MM.1S (cell line): ENCODE measurements around the gene MYO16.

ENCODE experiments used
- DNase-seq: peaks from one replicate; pipeline ENCODE4 v3.0.0-alpha.2; 2015
- H2AFZ ChIP-seq: fragments of 300-600 bp; sonication (generic); 2 replicates; pipeline ENCODE4 v1.6.0; 2016; ENCODE audit warnings: antibody characterized with exemption, low read length
- H3F3A ChIP-seq: fragments of 300-600 bp; sonication (generic); 2 replicates; pipeline ENCODE4 v1.6.1; 2016; ENCODE audit warnings: mild to moderate bottlenecking, antibody characterized with exemption, low read length, moderate library complexity, mixed read lengths; ENCODE audit not compliant: insufficient read depth
- H3K27ac ChIP-seq: fragments of 300-600 bp; sonication (generic); 2 replicates; pipeline ENCODE4 v1.5.1; 2016; ENCODE audit warnings: mild to moderate bottlenecking, low read length
- H3K27me3 ChIP-seq: fragments of 300-600 bp; sonication (generic); replicated peaks from 2 replicates; pipeline ENCODE4 v1.6.0; 2016; ENCODE audit warnings: low read length; ENCODE audit not compliant: insufficient read depth
- H3K36me3 ChIP-seq: fragments of 300-600 bp; sonication (generic); replicated peaks from 2 replicates; pipeline ENCODE4 v1.6.1; 2016; ENCODE audit warnings: mild to moderate bottlenecking, low read length, mixed read lengths; ENCODE audit not compliant: insufficient read depth
- H3K4me1 ChIP-seq: fragments of 300-600 bp; sonication (generic); 2 replicates; pipeline ENCODE4 v1.6.1; 2016; ENCODE audit warnings: low read length, mixed read lengths
- H3K4me2 ChIP-seq: fragments of 300-600 bp; sonication (generic); 2 replicates; pipeline ENCODE4 v1.6.0; 2016; ENCODE audit warnings: low read depth, low read length
- H3K4me3 ChIP-seq: fragments of 300-600 bp; sonication (generic); 2 replicates; pipeline ENCODE4 v1.5.1; 2016; ENCODE audit warnings: low read length, mixed read lengths
- H3K79me2 ChIP-seq: fragments of 300-600 bp; sonication (generic); 2 replicates; pipeline ENCODE4 v1.6.1; 2016; ENCODE audit warnings: mixed run types, low read length, mixed read lengths
- H3K9ac ChIP-seq: fragments of 300-600 bp; sonication (generic); 2 replicates; pipeline ENCODE4 v1.6.1; 2016; ENCODE audit warnings: low read length, mixed read lengths
- H3K9me2 ChIP-seq: fragments of 300-600 bp; sonication (generic); replicated peaks from 2 replicates; pipeline ENCODE4 v1.6.1; 2016; ENCODE audit warnings: mild to moderate bottlenecking, low read length, mixed read lengths; ENCODE audit not compliant: insufficient read depth
- H3K9me3 ChIP-seq: fragments of 300-600 bp; sonication (generic); replicated peaks from 2 replicates; pipeline ENCODE4 v1.6.1; 2016; ENCODE audit warnings: mild to moderate bottlenecking, low read length, mixed read lengths; ENCODE audit not compliant: insufficient read depth
- H4K20me1 ChIP-seq: fragments of 300-600 bp; sonication (generic); 2 replicates; pipeline ENCODE4 v1.6.1; 2016; ENCODE audit warnings: mild to moderate bottlenecking, low read length, moderate library complexity, mixed read lengths; ENCODE audit not compliant: insufficient read depth
- EZH2 ChIP-seq: fragments of 300-600 bp; sonication (generic); optimal IDR thresholded peaks from 2 replicates; pipeline ENCODE3; 2017; ENCODE audit warnings: low read depth, mild to moderate bottlenecking, antibody characterized with exemption, low read length, mixed read lengths
- EZH2phosphoT487 ChIP-seq: fragments of 300-600 bp; sonication (generic); IDR thresholded peaks from 2 replicates; pipeline ENCODE4 v1.6.1; 2018; ENCODE audit warnings: antibody characterized with exemption, low read length
- TF ChIP-seq, protein P1 (sequence below): fragments of 300-600 bp; sonication (generic); IDR thresholded peaks from 2 replicates; pipeline ENCODE4 v1.5.1; 2016; ENCODE audit warnings: antibody characterized with exemption, low read length, mixed read lengths

The MYO16 gene

DNA sequence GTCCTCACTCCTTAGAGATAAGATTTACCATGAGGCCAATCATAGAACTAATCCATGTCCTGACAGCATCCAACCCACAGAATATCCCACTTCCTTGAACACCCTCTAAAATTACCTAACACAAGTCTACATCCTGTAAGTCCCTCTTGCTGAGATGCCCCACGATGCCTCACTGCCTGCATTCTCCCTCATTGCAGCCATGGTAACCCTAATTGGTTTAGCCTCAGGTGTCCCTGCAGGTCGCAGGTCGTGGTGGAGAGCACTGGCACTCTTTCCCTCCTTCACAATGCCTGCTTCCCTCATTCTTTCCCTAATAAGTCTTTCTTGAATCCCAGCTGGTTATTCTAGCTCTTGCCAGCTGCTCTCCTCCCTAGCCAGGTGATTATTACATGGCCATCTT lies 35.3 kb upstream of the MYO16 start:
- Histone ChIP-seq H2AFZ (no peak overlapping the region), H3K9ac (no peak overlapping the region), H4K20me1 (no peaks in the 10 kb centered on the region), H3K4me2 (no peak overlapping the region), H3F3A (no peaks in the 10 kb centered on the region), H3K9me2 (no peaks in the 10 kb centered on the region), H3K36me3 (no peaks in the 10 kb centered on the region), H3K4me1 (no peaks in the 10 kb centered on the region), H3K27ac (no peak overlapping the region), H3K9me3 (no peaks in the 10 kb centered on the region), H3K27me3 (no peaks in the 10 kb centered on the region), H3K4me3 (no peak overlapping the region), H3K79me2 (no peaks in the 10 kb centered on the region)
- no peak for DNase-seq
- TF ChIP-seq EZH2phosphoT487 (no peak), EZH2 (no peak)
- TF ChIP-seq, protein P1, sequence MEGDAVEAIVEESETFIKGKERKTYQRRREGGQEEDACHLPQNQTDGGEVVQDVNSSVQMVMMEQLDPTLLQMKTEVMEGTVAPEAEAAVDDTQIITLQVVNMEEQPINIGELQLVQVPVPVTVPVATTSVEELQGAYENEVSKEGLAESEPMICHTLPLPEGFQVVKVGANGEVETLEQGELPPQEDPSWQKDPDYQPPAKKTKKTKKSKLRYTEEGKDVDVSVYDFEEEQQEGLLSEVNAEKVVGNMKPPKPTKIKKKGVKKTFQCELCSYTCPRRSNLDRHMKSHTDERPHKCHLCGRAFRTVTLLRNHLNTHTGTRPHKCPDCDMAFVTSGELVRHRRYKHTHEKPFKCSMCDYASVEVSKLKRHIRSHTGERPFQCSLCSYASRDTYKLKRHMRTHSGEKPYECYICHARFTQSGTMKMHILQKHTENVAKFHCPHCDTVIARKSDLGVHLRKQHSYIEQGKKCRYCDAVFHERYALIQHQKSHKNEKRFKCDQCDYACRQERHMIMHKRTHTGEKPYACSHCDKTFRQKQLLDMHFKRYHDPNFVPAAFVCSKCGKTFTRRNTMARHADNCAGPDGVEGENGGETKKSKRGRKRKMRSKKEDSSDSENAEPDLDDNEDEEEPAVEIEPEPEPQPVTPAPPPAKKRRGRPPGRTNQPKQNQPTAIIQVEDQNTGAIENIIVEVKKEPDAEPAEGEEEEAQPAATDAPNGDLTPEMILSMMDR: no peak

DNA sequence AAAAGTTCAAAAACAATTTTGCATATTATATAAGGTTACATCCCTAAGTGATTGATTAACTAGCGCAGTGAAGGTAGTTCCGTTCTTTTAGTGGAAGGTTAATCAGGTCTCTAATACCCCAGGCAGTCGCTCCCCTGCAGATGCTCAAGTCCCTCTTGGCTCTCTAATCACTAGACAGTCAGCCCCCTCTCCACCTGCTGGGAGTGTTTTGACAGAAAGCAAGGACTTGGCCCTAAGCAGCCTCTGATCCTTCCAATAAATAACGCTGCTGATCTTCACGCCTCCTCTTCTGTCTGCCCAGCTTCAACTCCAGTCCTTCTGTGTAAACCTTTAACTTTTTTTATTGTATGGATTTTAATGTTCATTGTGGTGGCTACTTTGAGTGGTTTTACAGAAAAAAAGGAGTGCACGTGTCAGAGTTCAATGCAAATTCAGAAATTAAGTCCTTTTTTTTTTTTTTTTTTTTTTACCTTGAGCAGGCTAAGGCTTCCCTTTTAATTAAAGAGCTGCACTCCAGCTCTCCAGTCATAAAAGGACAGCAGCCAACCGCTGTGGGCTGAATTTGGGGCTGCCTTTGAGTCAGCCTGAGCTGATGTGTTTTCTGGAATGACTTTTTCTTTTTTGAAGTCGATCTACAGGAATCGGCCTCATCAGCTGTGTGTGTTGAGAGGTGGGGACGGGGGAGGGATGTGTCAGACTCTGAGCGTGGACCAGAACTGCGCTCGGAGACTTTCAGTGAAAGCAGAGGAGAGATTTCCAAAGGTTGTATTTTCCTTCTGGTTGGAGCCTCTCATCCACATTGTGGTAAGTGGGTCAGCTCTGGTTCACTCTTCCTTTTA lies 33.8 kb upstream of the MYO16 start:
- Histone ChIP-seq H3K4me2 (no peak overlapping the region), H3K27me3 (no peaks in the 10 kb centered on the region), H3K27ac (no peak overlapping the region), H3F3A (no peaks in the 10 kb centered on the region), H3K9me2 (no peaks in the 10 kb centered on the region), H3K79me2 (no peaks in the 10 kb centered on the region), H2AFZ (no peak overlapping the region), H4K20me1 (no peaks in the 10 kb centered on the region), H3K4me3 (no peak overlapping the region), H3K4me1 (no peaks in the 10 kb centered on the region), H3K9ac (no peak overlapping the region), H3K9me3 (no peaks in the 10 kb centered on the region), H3K36me3 (no peaks in the 10 kb centered on the region)
- TF ChIP-seq EZH2phosphoT487: no peak
- no peak for TF ChIP-seq EZH2
- TF ChIP-seq, protein P1: no peak
- DNase-seq: no peak

DNA sequence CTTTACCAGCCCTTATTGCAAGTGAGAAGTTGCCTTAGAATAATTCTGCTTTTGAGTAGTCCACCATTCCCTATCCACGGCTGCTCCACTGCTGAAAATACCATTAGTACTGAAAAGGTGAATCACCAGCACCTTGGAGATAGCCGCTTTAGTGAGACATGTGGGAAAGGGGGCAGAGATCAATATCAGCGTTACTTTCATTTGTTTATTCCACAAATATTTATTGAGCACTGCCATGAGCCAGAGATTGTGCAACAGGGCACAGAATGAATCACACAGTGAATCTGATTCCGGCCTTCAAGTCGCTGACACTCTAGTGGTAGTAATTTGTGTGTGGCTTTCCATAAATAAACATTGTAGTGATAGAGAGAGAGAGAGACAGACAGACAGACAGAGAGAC lies 31.5 kb upstream of the MYO16 start:
- TF ChIP-seq EZH2phosphoT487 (no peak), EZH2 (no peak)
- TF ChIP-seq, protein P1: no peak
- H3K9ac ChIP-seq: no peak overlapping the region
- no peak overlapping the region for H3K4me3 ChIP-seq
- H2AFZ ChIP-seq: no peak overlapping the region
- no peak for DNase-seq
- no peaks in the 10 kb centered on the region for H4K20me1 ChIP-seq
- H3K27ac ChIP-seq: no peak overlapping the region
- H3K79me2 ChIP-seq: no peaks in the 10 kb centered on the region
- no peaks in the 10 kb centered on the region for H3K9me3 ChIP-seq
- no peaks in the 10 kb centered on the region for H3K4me1 ChIP-seq
- no peaks in the 10 kb centered on the region for H3F3A ChIP-seq
- H3K27me3 ChIP-seq: no peaks in the 10 kb centered on the region
- H3K4me2 ChIP-seq: no peak overlapping the region
- no peaks in the 10 kb centered on the region for H3K9me2 ChIP-seq
- no peaks in the 10 kb centered on the region for H3K36me3 ChIP-seq
